Smooth muscle cell (in vitro differentiated cells): ENCODE data around the gene CCNT1. TPM values are rescaled to one million over a fixed set of nuclear protein-coding genes. Genes with fewer than 3 reads are reported as not detected.

ENCODE experiments used
- DNase-seq: peaks from one replicate; lab custom pipeline; 2025; ENCODE audit not compliant: unreplicated experiment; lab: John Stamatoyannopoulos, UW
- H2AFZ ChIP-seq: fragments of 200-600 bp; sonication (generic); 2 replicates; pipeline ENCODE4 v1.6.0; 2016; ENCODE audit warnings: antibody characterized with exemption, low read depth, mild to moderate bottlenecking
- H3F3A ChIP-seq: fragments of 200-600 bp; sonication (generic); 2 replicates; pipeline ENCODE4 v1.6.0; 2017; ENCODE audit warnings: antibody characterized with exemption, low read depth
- H3K27ac ChIP-seq: fragments of 200-600 bp; sonication (generic); 2 replicates; pipeline ENCODE4 v1.5.1; 2016; ENCODE audit warnings: low read depth, mild to moderate bottlenecking
- H3K27me3 ChIP-seq: fragments of 200-600 bp; sonication (generic); 2 replicates; pipeline ENCODE4 v1.6.1; 2016; ENCODE audit warnings: low read depth, mild to moderate bottlenecking
- H3K36me3 ChIP-seq: fragments of 200-600 bp; sonication (generic); 2 replicates; pipeline ENCODE4 v1.5.1; 2016; ENCODE audit warnings: low read depth
- H3K4me1 ChIP-seq: fragments of 200-600 bp; sonication (generic); 2 replicates; pipeline ENCODE4 v1.5.1; 2016; ENCODE audit warnings: low read depth
- H3K4me2 ChIP-seq: fragments of 200-600 bp; sonication (generic); 2 replicates; pipeline ENCODE4 v1.6.0; 2016; ENCODE audit warnings: mild to moderate bottlenecking
- H3K4me3 ChIP-seq: fragments of 200-600 bp; sonication (generic); 2 replicates; pipeline ENCODE4 v1.5.1; 2016; ENCODE audit warnings: mild to moderate bottlenecking
- H3K79me2 ChIP-seq: fragments of 200-600 bp; sonication (generic); 2 replicates; pipeline ENCODE4 v1.6.0; 2016; ENCODE audit warnings: low read depth, mild to moderate bottlenecking
- H3K9ac ChIP-seq: fragments of 200-600 bp; sonication (generic); 2 replicates; pipeline ENCODE4 v1.6.0; 2016; ENCODE audit warnings: low read depth
- H3K9me3 ChIP-seq: fragments of 200-600 bp; sonication (generic); replicated peaks from 2 replicates; pipeline ENCODE4 v1.5.1; 2016; ENCODE audit warnings: low read depth
- H4K20me1 ChIP-seq: fragments of 200-600 bp; sonication (generic); 2 replicates; pipeline ENCODE4 v1.6.0; 2016; ENCODE audit warnings: low read depth
- WGBS: methylation state at CpG from one replicate; pipeline ENCODE4 v1.1.7; 2016; ENCODE audit warnings: low lambda C conversion rate; 5-methylcytosine and 5-hydroxymethylcytosine counted together
- polyA plus RNA-seq: library from polyadenylated mRNA; unstranded; fragments of >200 nt; fragmentation: Nextera tagmentation; extraction: Ambion mirVana; gene quantifications from 2 replicates; pipeline ENCODE4 v1.2.1, GENCODE V29; 2016
- total RNA-seq: library from RNA; depleted of rRNA; stranded (reverse); fragments of >200 nt; gene quantifications from 2 replicates; pipeline ENCODE4 v1.2.3, GENCODE V29; 2014
- TF ChIP-seq, protein P1 (sequence below): fragments of 200-600 bp; sonication (generic); IDR thresholded peaks from 2 replicates; pipeline ENCODE4 v1.5.1; 2017; ENCODE audit warnings: borderline replicate concordance, mild to moderate bottlenecking, antibody characterized with exemption; ENCODE audit not compliant: insufficient read depth, poor library complexity, severe bottlenecking

CCNT1 gene
- total and polyA plus RNA-seq, 2 experiments from 2014 or later, result 8.6 to 38.4 TPM

GRCh38 chr12:48686615-48687334 lies 29.7 kb downstream of the CCNT1 start:
- Histone ChIP-seq H3K27ac (no peak overlapping the region), H3K4me1 (no peaks in the 10 kb centered on the region), H3K4me3 (no peak overlapping the region), H4K20me1 (peaks cover 16% of the 10 kb centered on the region), H3K4me2 (no peak overlapping the region), H3K79me2 (peaks cover 2% of the 10 kb centered on the region), H3K9ac (no peak overlapping the region), H2AFZ (no peak overlapping the region), H3F3A (peaks cover 7% of the 10 kb centered on the region), H3K27me3 (no peaks in the 10 kb centered on the region), H3K9me3 (no peaks in the 10 kb centered on the region), H3K36me3 (no peaks in the 10 kb centered on the region)
- 96% methylated on average over 6 of the region's 6 CpGs for WGBS
- no peak for DNase-seq
- TF ChIP-seq, protein P1, sequence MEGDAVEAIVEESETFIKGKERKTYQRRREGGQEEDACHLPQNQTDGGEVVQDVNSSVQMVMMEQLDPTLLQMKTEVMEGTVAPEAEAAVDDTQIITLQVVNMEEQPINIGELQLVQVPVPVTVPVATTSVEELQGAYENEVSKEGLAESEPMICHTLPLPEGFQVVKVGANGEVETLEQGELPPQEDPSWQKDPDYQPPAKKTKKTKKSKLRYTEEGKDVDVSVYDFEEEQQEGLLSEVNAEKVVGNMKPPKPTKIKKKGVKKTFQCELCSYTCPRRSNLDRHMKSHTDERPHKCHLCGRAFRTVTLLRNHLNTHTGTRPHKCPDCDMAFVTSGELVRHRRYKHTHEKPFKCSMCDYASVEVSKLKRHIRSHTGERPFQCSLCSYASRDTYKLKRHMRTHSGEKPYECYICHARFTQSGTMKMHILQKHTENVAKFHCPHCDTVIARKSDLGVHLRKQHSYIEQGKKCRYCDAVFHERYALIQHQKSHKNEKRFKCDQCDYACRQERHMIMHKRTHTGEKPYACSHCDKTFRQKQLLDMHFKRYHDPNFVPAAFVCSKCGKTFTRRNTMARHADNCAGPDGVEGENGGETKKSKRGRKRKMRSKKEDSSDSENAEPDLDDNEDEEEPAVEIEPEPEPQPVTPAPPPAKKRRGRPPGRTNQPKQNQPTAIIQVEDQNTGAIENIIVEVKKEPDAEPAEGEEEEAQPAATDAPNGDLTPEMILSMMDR, result no peak

GRCh38 chr12:48686037-48686595 lies 30.4 kb downstream of the CCNT1 start:
- no peak overlapping the region for H3K27ac ChIP-seq
- H3K9ac ChIP-seq, result no peak overlapping the region
- DNase-seq, result no peak
- H2AFZ ChIP-seq, result no peak overlapping the region
- WGBS, result 61% methylated on average over 3 of the region's 3 CpGs
- no peaks in the 10 kb centered on the region for H3K9me3 ChIP-seq
- H3K4me2 ChIP-seq, result no peak overlapping the region
- H3K27me3 ChIP-seq, result no peaks in the 10 kb centered on the region
- no peak overlapping the region for H3K4me3 ChIP-seq
- peaks cover 8% of the 10 kb centered on the region for H3K79me2 ChIP-seq
- H4K20me1 ChIP-seq, result peaks cover 18% of the 10 kb centered on the region
- peaks cover 4% of the 10 kb centered on the region for H3F3A ChIP-seq
- H3K4me1 ChIP-seq, result peaks cover under 1% of the 10 kb centered on the region
- H3K36me3 ChIP-seq, result no peaks in the 10 kb centered on the region
- TF ChIP-seq, protein P1, result no peak

DNA sequence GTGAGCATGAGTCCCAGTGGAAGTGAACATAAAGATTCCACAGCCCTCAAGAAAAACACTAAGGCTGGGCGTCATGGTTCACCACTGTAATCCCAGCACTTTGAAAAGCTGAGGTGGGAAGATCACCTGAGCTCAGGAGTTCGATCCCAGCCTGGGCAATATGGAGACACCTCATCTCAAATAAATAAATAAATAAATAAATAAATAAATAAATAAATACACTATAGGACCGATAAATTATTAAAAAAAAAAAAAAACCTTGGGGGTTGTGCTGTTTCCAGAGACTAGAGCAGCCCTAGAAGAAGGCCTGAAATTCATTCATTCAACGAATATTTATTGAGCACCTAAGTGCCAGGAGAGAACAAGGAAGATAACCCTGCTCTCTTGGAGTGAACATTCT lies 33.0 kb downstream of the CCNT1 start:
- 89% methylated on average over 4 of the region's 4 CpGs for WGBS
- Histone ChIP-seq H3K36me3 (peaks cover 10% of the 10 kb centered on the region), H3K27ac (no peak overlapping the region), H3K79me2 (peaks cover 34% of the 10 kb centered on the region), H3K9ac (no peak overlapping the region), H3K4me1 (peaks cover 26% of the 10 kb centered on the region), H3K27me3 (no peaks in the 10 kb centered on the region), H3F3A (no peaks in the 10 kb centered on the region), H3K4me3 (no peak overlapping the region), H4K20me1 (peaks cover 31% of the 10 kb centered on the region), H3K9me3 (no peaks in the 10 kb centered on the region), H3K4me2 (no peak overlapping the region), H2AFZ (no peak overlapping the region)
- DNase-seq, result no peak
- TF ChIP-seq, protein P1, result no peak
